ENCODE results near the gene GPT2.
"Not testable (repeated sequence)": the region's sequence is repeated elsewhere in the genome, so short reads cannot be mapped to it uniquely, and the experiment has no call there.

Gene GPT2

DNA sequence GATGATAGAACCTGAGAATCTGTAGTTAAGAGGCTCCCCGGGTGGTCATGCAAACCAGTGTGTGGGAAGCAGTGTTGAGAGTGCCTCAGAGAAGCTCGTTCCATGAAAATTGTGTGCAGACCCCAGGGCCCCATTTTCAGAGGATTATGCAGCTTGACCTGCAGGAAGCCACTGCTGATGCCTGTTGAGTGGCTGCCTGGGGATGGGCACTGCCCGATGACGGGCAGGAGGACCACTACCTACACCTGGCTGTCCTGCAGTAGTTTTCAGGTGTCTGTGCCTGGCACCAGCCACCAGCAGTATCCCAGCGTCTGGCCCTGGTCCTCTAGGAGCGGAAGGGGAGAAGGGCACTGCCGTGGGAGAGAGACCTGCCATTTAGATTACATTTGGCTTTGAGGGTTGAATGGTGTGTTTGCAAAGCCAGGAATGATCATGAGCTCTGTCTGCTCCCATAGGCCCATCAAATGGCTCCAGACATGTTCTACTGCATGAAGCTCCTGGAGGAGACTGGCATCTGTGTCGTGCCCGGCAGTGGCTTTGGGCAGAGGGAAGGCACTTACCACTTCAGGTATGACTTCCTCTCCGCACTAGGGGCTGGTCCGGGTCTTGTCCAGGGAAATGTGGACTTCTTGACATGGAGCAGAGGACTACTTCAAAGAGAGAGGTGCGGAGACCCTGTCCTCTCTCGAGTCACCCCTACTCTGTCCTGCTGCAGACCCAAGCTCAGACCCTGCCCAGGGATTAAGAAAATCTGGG, 42.5 kb downstream of the GPT2 start:
- DNase-seq = no peak

DNA sequence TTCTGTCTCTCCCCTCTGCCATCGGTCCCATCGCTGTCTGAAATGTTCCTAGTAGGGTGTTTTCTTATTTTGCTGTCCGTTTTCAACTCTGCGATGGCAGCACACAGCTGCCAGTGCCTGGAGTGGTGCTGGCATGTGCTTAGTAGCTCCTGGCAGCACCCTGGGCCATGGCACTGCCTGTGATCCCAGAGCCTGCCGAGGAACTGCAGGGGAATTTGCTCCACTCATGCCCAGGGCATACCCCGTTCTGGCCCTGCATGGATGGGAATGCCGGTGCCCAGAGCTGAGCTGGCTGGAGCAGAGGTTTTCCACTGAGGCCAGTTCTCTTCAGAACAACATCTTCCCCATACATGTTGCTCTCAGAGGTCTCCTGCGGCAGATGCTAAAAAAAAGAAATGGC, 43.1 kb downstream of the GPT2 start:
- no peak for DNase-seq

DNA sequence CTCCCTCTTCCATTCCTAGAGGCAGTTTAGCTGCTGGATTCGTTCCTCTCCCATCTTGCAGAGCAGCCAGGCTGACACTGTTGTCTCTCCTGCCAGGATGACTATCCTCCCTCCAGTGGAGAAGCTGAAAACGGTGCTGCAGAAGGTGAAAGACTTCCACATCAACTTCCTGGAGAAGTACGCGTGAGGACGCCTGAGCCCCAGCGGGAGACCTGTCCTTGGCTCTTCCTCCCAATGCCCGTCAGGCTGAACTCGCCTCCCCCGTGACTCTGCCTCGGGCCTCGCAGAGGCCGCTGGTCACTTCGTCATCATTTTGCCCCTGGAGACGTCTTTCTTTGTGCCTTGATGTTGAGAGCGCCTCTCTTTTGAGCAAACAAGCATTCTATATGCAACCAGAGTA, 44.6 kb downstream of the GPT2 start:
- DNase-seq = no peak

- DNase-seq = peak; percentile 81
Observed at GRCh38 chr16:46929378-46930332, 45.5 kb downstream of the GPT2 start.

DNA sequence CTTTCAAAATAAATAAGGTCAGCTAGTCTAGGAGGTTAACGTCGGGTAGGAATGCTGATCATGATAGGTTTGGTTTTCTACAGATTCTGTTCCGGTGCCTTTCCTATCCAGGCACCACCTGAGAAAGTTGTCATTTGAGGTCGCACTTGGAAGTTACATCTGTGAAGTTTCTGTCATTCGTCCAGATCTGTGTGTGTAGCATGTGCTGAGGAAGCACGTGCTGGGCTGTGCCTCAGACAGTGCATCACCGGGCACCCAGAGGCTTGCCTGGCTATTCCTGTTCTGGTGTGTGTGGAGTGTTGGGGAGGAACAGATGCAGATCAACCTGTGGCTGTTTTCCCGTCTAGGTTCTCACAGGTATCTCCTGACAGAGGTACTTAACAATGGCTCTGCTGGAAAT, 46.7 kb downstream of the GPT2 start:
- DNase-seq = no peak

- DNase-seq = no peak
Observed at GRCh38 chr16:46932802-46933201, 48.6 kb downstream of the GPT2 start.

GRCh38 chr16:46937536-46937935, 53.4 kb downstream of the GPT2 start:
- no peak for DNase-seq

DNA sequence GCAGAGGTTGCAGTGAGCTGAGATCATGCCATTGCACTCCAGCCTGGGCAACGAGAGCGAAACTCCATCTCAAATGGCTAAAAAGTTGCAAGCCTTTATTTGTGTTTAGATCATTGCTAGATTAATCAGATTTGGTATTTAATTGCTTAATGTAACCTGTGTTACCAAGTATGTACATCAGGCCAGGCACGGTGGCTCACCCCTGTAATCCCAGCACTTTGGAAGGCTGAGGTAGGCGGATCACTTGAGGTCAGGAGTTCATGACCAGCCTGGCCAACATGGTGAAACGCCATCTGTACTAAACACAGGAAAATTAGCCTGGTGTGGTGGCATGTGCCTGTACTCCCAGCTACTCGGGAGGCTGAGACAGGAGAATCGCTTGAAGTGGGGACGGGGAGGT, 60.6 kb downstream of the GPT2 start:
- DNase-seq = not testable (repeated sequence)

DNA sequence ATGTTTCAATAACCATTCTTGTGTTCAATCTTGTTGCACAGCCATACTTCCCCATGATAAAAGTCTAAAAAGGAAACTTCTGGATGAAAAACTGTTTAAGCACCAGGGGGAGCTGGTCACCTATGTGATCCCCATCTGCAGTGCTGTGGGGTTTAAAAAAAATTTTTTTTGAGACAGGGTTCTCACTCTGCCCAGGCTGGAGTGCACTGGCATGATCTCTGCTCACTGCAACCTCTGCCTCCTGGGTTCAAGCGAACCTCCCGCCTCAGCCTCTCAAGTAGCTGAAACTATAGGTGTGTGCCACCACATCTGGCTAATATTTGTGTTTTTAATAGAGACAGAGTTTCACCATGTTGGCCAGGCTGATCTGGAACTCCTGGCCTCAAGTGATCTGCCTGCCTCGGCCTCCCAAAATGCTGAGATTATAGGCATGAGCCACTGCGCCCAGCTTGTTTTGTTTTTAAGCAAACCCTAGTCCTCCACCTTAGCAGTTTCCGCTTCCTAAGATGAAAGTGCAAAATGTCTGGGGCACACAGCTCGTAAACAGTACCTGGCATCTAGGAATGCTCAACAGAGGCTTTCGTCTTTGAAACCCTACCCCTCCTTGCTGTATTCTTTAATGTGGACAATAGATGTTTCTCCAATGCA, 63.9 kb downstream of the GPT2 start:
- DNase-seq = peak; percentile 34

- DNase-seq = no peak
Observed at GRCh38 chr16:46948548-46949166, 64.5 kb downstream of the GPT2 start.

GRCh38 chr16:46949241-46949892, 65.2 kb downstream of the GPT2 start:
- peak; percentile 50 for DNase-seq

DNA sequence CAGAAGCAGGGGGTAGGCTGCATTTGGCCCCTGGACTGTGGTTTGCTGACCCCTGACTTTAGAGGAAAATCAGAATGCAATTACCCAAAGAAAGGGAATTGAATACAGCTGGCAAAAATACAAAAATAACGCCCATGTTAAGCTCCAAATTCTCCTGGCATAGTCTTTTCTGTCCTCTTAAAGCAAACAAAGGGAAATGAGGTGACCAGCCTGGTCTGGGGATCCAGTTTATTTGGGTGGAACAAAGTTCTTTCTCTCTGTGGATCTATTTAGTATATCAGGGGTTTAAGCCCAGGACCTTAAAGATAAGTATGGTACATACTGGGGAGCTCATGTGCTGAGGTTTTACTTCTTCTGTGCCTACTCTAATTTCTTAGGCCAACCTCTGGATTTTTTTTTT, 65.8 kb downstream of the GPT2 start:
- no peak for DNase-seq

DNA sequence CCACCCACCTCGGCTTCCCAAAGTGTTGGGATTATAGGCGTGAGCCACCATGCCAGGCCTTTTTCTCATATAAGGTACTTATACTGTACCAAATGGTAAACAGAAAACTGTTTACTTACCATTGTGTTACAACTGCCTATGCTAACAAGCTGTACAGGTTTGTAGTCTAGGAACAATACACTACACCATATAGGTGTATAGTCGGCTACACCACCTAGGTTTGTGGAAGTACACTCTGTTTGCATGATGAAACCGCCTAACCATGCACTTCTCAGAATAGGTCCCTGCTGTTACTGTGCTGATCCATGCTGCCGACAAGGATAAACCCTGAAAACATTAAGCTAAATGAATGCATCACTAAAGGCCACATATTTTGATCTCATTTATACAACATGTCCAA, 70.4 kb downstream of the GPT2 start:
- DNase-seq = no peak

DNA sequence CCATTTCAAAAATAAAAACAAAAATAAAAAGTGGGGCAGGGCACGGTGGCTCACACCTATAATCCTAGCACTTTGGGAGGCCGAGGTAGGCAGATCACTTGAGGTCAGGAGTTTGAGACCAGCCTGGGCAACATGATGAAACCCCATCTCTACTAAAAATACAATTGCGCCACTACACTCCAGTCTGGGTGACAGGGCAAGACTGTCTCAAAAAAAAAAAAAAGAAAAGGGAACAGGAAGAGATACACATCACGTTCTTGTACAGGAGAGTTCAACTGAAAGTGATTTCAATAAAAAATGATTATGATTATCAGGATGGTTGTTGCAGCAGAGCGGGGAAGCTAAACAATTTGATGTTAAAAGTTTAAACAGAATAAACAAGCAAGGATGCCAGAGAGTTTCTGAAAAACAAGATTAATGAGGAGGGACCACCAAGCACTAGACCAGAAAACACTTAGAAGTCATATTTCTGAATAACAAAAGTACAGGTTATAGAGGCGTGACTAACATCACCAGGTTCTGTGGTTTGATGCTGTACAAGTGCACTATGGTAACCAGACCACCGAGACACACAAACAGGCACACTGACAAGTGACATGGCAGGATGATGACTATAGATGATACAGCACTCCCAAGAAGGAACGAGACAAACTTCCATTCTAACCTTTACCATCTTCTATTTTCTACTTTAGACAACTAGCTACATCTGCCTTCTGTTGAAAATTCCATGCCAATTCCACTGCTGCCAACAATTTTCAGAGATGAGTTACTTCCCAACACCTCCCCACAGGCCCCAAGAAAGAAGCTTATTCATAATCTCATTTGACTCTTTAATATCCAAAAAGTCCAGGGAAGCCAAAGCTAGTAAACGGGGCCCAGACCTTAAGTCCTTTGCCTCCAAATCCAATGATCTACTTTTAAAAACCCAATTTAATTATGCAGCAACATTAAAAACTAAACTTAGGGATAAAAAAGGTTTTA, 77.5 kb downstream of the GPT2 start:
- DNase-seq = peak; percentile 48

GRCh38 chr16:46962629-46963028, 78.5 kb downstream of the GPT2 start:
- DNase-seq = no peak

DNA sequence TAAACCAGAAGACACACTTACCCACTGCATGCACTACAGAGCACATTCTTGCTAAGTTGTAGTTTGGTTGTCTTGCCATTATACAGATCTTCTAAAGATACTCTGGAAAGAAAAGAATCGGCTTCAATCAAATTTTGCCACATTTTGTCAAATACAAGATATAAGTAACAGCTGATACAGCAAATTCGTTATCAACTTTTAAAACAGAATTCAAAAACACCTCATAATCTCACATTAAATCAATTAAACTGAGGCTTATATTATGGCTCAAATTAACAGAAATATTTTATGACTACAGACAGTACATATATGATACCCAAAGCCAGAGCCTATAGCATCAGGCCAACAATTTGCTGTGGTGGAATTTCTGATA, 83.9 kb downstream of the GPT2 start:
- DNase-seq = no peak

DNA sequence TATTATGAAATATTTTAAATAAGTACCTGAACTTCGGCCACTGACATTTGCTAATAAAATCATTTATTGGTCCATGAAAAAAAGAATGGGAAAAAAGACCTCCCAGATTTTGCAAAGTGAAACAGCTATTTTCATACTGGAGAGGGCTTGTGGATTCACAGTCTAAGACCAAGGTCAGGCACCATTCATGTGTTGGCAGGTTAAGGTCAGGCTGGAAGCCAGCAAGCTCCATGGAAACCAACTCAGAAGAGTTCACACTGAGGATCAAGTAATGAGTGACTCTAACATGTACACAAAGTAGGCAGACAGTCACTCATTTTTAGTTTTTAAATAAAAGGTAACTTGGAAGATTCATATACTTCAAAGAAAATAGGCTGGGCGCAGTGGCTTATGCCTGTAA, 85.9 kb downstream of the GPT2 start:
- no peak for DNase-seq

GRCh38 chr16:46971271-46971670, 87.1 kb downstream of the GPT2 start:
- DNase-seq = no peak

DNA sequence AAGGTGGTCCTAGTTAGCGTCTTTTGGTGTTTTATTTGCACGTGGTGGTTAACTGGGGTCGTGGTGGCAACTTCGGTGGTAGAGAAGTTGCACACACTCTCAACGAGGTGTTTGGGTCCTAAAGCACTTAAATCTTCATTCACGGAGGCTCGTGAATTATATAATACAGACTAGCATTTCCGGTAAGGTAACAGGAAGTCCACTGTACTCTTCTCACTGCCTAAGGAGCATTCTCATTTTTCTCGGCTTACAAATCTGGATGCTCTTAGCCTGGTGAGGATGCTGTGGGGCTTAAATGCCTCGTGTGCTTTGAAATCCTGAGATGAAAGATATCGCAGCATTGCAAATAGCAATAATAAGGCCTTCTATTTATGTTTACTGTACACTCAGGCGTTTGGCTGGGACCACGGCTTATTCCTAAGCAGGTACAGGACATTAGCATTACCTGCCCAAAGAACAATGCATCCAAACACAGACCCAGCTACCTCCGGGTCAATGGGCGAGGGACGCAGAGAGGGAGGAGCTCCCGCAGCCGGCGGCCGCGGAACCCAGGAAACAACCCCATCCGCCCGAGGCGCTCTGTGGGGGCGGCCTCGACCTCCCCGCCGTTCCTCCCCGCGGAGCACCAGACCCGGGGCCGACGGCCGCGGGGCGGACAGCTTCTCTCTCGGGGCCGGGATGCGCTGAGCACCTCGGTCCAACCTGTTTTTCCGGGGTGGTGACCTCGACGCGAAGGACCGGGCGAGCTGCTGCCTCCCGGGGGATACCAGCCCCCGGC, 88.5 kb downstream of the GPT2 start:
- peak; percentile 70 for DNase-seq

- peak; percentile 96 for DNase-seq
Observed at GRCh38 chr16:46973207-46973995, 89.2 kb downstream of the GPT2 start, which contains the start of gene DNAJA2. TSS of gene DNAJA2 (minus strand) at chr16:46973674. CDS start at chr16:46973572, 102 bp downstream.

Data from stimulated activated CD8-positive, alpha-beta memory T cell treated with anti-CD3 and anti-CD28 coated beads, Interleukin-4, amount 100 ng/mL, for 48 hours (primary cell).